ENCODE data around the gene PAIP2B.

Gene PAIP2B

GRCh38 chr2:71223767-71224333 is 3.1 kb downstream of the PAIP2B start:
- H3K4me3 ChIP-seq (ENCODE audit: control insufficient read depth, low read depth, low read length) = no peak overlapping the region
- peak; percentile 46 for DNase-seq (ENCODE audit: low read depth)
- TF ChIP-seq CTCF (conservative IDR thresholded peaks at IDR 0.05; ENCODE audit: control insufficient read depth, insufficient read depth, low read depth, low read length) = peak; percentile 48

- no peak for TF ChIP-seq CTCF (conservative IDR thresholded peaks at IDR 0.05; ENCODE audit: control insufficient read depth, insufficient read depth, low read depth, low read length)
- H3K4me3 ChIP-seq (ENCODE audit: control insufficient read depth, low read depth, low read length) = no peak overlapping the region
- no peak for DNase-seq (ENCODE audit: low read depth)
Measured at GRCh38 chr2:71220743-71221142, 6.2 kb downstream of the PAIP2B start.

GRCh38 chr2:71216501-71216900 is 10.4 kb downstream of the PAIP2B start:
- H3K4me3 ChIP-seq (ENCODE audit: control insufficient read depth, low read depth, low read length) = no peak overlapping the region
- DNase-seq (ENCODE audit: low read depth) = peak; percentile 5
- no peak for TF ChIP-seq CTCF (conservative IDR thresholded peaks at IDR 0.05; ENCODE audit: control insufficient read depth, insufficient read depth, low read depth, low read length)

GRCh38 chr2:71215447-71215846 is 11.5 kb downstream of the PAIP2B start:
- TF ChIP-seq CTCF (conservative IDR thresholded peaks at IDR 0.05; ENCODE audit: control insufficient read depth, insufficient read depth, low read depth, low read length) = no peak
- no peak for DNase-seq (ENCODE audit: low read depth)
- no peak overlapping the region for H3K4me3 ChIP-seq (ENCODE audit: control insufficient read depth, low read depth, low read length)

GRCh38 chr2:71212336-71212735 is 14.6 kb downstream of the PAIP2B start:
- peak; percentile 4 for DNase-seq (ENCODE audit: low read depth)
- no peak for TF ChIP-seq CTCF (conservative IDR thresholded peaks at IDR 0.05; ENCODE audit: control insufficient read depth, insufficient read depth, low read depth, low read length)
- H3K4me3 ChIP-seq (ENCODE audit: control insufficient read depth, low read depth, low read length) = no peak overlapping the region

- H3K4me3 ChIP-seq (ENCODE audit: control insufficient read depth, low read depth, low read length) = no peak overlapping the region
- DNase-seq (ENCODE audit: low read depth) = no peak
- no peak for TF ChIP-seq CTCF (conservative IDR thresholded peaks at IDR 0.05; ENCODE audit: control insufficient read depth, insufficient read depth, low read depth, low read length)
Measured at GRCh38 chr2:71210292-71210691, 16.6 kb downstream of the PAIP2B start.

- TF ChIP-seq CTCF (conservative IDR thresholded peaks at IDR 0.05; ENCODE audit: control insufficient read depth, insufficient read depth, low read depth, low read length) = no peak
- H3K4me3 ChIP-seq (ENCODE audit: control insufficient read depth, low read depth, low read length) = no peak overlapping the region
- no peak for DNase-seq (ENCODE audit: low read depth)
Measured at GRCh38 chr2:71208756-71209155, 18.1 kb downstream of the PAIP2B start.

Measured in fibroblast of mammary gland (primary cell).